Tibial nerve (tissue), 4 donors: Measurements from ENCODE around the gene PRAMEF11.

ENCODE experiments used
- CTCF ChIP-seq, 5 experiments: fragments of 200-600 bp in 3 of 5; fragments of 450-650 bp in 2 of 5; sonication (generic) in 3 of 5; IDR thresholded peaks; one replicate each; pipeline ENCODE4 v1.5.1; 2016 to 2019; ENCODE audit warnings: antibody characterized with exemption in 5 of 5, mild to moderate bottlenecking in 3 of 5, moderate library complexity in 2 of 5
- EP300 ChIP-seq, 2 donors: sonication (generic); formaldehyde crosslinking; IDR thresholded peaks; one replicate each; pipeline ENCODE4 v1.6.1; 2017; ENCODE audit warnings: antibody characterized with exemption in 2 of 2, mild to moderate bottlenecking in 1 of 2
- POLR2A ChIP-seq, 2 donors: fragments of 450-650 bp; IDR thresholded peaks; one replicate each; pipeline ENCODE4 v1.6.1; 2017; ENCODE audit warnings: antibody characterized with exemption in 2 of 2, mild to moderate bottlenecking in 2 of 2, moderate library complexity in 2 of 2

GRCh38 chr1:12774801-12775345 lies 56.3 kb downstream of the PRAMEF11 start:
- TF ChIP-seq CTCF (IDR thresholded peaks at IDR 0.05) (no peak), POLR2A (IDR thresholded peaks at IDR 0.05) (no peak), EP300 (IDR thresholded peaks at IDR 0.05) (no peak)
